GM21367 (cell line): ENCODE results near the gene SERPINH1.
"Not testable (repeated sequence)": the region's sequence is repeated elsewhere in the genome, so short reads cannot be mapped to it uniquely, and the experiment has no call there.

ENCODE experiments used
- ATAC-seq: cut with Tn5 transposase; IDR thresholded peaks from one replicate; pipeline ENCODE4 v1.9.1; 2021; ENCODE audit not compliant: unreplicated experiment

The SERPINH1 gene

DNA sequence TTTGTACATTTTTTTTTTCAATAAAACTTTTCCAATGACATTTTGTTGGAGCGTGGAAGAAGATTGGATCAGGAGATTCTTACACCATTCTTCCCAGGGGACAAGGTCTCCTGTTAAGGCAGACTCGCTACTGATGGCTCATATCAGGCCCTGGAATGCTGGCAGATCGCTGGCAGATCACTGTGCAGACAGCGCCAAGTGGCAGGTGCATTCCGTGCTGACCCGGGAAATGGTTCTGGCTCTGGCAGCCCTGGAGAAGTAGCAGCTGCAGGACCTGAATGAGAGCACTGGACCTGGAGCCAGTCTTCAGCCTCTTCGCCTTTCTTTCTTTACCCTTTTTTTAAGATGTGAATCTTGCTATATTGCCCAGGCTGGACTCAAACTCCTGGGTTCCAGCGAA lies 10.7 kb downstream of the SERPINH1 start:
- ATAC-seq = no peak

DNA sequence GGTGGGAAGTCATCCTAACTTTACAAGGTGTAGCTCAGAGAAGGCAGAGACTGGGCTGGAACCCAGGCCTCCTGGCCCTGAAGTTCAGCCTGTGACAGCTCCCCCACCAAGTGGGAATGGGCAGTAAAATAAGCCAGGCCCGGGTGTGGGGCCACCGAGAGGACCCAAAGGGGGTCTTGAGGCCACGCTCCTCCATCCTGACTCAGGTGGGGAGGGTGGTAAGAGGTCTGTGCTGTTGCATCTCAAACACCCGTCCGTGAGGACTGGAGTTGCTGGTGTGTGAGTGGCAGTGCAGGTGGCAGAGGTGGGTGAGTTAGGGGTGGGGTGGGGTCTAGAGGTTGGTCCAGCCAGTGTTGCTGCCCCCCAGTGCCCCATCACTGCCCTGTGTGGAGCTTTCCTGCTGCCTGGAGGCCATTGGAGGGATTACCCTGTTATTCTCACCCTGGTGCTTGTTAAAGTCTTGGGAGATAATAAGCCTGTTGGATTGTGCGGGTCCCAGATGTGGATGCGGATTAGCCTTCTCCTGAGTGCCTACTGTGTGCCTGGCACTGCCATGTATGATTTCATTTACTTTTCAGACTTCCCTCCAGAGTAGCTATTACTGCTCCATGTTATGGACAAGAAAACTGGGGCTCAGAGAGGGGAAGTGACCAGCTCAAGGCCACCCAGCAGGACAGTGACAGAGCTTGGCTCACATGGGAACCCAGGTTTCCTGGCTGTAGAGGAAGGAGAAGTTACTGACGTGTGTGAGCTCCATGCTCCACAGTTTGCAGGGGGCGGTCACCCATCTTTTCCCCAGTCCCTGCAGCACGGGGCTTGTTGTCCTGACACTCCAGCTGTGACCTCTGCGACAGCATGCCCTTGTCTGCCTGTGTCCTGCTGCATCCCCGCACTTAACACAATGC lies 12.9 kb downstream of the SERPINH1 start:
- no peak for ATAC-seq

DNA sequence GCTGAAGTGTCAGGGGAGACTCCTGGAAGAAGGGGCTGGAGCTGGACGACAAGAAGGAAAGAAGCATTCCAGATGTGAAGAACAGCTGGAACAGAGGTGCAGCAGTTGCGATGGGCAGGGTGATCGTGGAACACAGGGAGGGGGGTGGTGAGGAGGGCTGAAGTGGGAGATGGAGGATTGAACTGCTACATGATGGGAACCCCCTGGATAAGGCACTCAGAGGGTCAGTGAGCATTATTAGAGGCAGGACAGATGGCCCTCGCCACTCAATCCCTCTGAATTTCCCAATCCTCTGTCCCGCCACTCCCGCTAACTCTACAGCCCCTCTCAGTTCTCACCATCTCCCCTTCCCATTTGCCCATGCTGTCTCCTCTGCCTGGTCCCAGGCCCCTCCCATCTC lies 14.0 kb downstream of the SERPINH1 start:
- ATAC-seq = no peak

DNA sequence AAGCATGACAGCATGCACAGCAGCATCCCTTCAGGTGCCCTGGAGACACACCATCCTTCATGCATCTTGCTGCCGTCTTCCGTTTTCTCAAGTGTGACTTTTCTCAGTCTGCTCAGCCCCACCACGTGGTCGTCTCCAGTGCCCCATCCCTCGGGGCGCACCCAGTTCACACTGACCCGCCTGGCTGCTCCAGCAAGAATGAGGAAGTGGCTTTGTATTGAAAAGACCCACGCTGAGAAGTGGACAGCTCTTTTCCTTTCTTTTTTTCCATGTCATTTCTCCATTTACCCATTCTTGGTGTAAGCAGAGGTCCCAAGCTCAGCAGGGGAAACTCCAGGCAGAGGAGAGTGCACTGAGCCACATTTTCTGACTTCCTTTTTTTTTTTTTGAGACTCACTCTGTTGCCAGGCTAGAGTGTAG lies 14.5 kb downstream of the SERPINH1 start:
- ATAC-seq = no peak

DNA sequence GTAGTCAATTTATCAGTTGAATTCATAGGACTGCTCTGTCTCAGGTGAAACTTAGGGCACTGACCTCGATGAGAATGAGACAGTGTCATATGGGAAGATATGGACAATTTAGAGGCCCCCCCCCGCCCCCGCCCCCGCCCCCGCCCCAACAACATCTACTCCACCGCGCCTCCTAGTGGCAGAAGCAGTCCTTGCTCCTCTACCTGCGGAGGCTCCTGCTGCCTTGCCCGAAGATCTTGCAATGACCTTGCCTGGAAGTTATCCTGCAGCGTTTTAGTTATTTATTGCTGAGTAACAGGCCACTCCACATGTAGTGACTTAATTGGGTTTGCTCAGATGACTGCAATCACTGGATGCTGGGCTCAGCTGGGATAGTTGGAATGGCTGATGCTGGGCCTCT lies 15.2 kb downstream of the SERPINH1 start:
- ATAC-seq = no peak

DNA sequence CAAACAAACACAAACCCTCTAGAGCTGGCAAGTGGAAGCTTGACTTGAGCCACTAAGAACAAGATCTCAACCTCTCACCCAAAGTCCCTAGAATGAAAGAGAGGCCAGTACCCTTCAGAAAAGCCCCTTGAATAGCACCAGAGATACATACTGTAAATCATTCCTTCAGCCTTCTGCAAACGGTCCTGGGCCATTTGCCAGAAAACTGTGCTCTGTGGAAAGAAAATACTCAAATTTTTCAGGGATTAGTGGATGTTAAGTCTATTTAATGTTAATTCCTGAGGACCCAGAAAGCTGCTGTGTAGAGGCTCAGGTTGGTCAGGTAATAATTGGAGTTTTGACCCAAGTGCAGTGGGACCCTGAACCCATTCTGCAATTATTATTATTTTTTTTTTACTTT lies 16.9 kb downstream of the SERPINH1 start:
- no peak for ATAC-seq

DNA sequence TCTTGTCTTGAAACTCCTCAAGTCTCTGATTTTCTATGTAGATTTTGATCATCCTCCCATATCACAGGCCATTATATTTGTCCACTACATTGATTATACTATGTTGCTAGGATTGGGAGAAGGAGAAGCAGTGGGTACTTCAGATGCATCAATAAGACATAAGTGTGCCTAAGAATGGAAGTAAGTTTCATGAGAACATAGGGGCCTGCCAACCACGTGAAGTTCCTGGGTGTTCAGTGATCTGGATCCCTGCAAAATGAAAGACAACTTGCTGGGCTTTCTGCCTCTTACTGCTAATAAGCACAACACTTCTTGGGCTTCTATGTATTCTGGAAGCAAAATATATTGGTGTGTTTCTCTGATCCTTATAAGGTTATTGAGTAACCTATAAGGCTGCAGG lies 17.8 kb downstream of the SERPINH1 start:
- ATAC-seq = no peak

DNA sequence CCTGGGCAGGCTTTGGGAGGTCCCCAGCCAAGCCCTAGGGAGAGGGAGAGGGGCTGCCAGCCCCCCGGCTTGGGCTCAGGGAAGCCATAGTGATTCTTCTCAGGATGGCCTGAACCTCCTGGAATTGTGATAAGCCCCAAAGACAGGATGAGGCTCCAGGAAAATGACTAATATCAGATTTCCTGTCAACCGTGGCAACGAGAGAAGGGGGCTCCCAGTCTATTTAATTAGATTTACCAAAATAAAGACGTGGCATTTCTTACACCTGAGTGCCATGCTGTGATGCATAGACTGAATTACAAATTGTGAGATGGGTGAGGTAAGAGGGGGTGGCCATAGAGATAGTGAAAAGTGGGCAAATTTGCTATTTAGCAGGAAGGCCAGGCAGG lies 20.4 kb downstream of the SERPINH1 start:
- ATAC-seq = no peak

DNA sequence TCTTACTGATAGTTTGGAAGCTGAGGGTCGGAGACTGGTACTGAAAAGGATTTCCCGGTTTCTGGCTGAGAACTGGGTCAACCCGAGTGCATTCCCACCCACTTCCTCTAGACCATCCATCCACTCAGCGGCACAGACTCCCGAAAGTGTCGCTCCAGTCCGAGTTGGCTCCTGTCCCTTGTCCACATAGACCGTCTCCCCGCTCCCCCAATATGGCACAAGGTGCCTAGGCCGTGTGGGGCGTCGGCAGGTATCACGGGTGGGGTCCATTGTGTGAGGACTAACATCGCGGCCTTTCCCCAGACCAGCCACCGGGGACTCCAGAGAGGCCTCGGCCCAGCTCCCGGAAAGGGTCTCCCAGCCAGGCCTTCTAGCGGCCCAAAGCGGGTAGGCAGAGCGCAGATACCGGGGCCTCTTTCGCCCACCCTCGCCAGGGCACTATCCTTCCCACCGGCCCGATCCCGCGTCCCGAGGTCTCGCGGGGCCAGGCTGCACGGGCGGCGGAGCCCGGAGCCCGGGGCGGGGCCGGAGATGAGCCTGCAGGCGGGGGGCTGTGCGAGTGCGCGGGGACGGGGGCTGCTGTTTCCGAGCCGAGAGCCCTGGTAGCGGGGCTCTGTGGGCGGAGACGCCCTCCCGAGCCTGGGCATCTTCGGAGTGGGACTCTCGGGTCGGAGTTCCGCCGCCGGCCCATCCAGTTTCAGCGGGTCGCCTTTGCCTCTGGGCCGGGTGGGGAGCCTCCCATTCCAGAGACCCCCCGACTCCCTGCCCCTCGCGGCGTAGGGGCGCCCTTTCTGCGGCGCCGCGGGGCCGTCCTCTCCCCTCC lies 21.1 kb downstream of the SERPINH1 start:
- no peak for ATAC-seq

DNA sequence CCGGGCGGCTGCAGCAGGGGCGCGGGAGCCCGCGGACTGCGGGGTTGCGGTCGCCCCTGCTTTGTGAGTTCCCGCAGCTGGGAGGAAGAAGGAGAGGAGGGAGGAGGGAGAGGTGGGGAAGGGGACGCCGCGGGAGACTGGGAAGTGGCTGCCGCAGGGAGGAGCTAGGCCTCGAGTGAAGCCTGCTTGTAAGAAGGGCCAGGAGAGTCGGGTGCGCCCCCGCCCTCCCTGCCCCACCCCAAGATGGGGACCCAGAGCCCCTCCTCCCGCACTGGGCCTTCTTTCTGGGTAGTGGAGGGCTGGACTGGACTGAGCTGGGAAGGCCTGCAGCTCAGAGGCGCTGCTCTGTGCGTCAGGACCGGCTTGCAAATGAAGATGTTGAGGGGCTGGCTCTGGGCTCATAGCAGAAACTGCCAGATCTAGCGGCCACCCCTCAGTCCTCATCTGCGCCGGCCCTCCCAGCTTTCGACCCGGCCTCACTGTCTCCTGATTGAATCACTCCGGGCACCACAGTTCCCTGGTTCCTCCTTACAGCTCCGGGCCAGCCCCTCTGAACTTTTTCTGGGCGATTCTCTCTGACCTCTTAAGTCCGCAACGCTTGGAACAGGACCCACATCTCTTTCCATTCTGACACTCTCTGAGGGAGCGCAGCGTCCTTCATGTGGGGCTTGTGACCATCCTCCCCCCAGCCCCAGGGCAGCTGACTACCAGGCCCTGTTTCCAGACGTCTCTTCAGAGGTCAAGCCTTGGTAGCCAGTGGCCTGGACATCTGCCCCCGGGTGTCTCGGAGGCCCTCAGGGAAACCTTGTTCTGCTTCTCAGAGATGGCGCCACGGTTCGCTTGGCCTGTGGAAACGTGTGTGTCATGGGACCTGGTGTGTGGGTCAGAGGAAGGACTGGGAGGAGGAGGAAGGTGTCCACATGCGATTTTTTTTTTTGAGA lies 21.9 kb downstream of the SERPINH1 start:
- no peak for ATAC-seq

DNA sequence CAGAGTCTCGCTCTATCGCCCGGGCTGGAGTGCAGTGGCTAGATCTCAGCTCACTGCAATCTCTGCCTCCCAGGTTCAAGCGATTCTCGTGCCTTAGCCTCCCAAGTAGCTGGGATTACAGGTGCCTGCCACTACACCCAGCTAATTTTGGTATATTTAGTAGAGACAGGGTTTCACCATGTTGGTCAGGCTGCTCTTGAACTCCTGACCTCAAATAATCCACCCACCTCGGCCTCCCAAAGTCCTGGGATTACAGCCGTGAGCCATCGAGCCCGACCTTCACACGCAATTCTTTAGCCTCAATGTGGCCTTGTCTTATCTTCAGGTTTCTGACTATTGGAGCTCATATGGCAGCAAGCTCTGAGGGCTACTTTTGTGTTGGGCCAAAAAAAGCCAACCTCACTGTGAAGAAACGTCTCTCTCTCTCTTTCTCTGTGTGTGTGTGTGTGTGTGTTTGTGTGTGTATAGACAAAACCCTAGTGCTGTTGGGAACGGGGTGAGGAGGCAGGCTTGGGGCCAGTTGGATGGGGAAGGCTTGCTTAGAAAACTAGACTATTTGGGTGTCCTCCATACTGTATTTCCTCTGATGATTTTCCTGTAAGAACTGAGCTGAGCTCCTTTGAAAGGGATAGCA lies 22.7 kb downstream of the SERPINH1 start:
- ATAC-seq = not testable (repeated sequence)

DNA sequence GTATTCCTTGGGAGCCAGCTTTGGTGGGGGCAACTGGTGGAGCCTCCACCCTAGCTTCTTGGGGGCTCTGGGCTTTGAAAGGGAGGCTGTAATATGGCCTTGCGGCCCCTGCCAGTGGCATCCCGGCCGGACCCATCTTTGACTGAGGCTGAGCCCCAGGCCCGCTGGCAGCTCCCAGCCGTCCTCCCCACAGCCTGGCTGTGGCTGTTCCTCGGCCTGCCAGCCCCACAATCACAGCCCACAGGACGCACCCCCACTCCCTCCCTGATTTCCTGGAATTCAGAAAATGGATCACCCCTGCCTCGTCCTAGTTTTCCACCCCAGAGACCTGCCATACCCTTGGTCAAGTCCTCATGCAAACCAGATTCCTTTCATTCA lies 23.2 kb downstream of the SERPINH1 start:
- ATAC-seq = no peak

DNA sequence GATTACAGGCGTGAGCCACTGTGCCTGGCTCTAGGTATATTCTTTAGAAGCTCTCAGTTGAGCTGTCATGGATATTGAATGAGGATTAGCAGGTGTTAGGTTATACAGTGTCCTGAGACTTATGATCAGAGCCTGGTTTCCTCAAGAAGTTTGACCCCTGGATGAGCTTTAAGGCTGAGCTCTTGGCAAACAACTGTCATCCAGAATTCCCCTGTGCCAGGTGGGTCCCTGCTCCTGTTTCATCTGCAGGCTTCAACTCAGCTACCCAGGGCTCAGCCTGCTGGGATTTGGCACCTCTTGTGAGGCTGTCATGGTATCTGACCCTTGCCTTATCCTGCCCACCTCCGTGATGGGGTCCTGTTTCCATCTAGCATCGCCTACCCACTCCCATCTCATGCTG lies 24.3 kb downstream of the SERPINH1 start:
- ATAC-seq = no peak

DNA sequence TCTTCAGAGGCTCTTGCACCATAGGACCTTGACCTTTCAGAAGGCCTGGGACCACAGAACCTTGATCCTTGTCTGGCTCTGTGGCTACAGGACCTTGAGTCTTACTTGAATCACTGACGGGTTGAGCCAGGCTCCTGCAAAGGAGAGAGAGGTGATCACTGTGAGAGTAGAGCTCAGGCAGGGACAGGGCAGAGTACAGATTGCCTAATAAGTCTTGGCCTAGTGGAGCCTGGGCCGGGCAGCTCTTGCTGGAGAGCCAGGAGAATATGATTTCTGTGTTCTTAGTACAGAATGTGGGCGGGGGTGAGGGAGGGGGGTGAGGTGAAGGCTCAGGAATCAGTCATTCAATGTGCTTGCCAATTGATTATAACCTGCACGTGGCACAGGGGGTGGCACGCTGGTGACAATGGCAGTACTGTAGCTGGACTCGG lies 26.0 kb downstream of the SERPINH1 start:
- ATAC-seq = no peak

DNA sequence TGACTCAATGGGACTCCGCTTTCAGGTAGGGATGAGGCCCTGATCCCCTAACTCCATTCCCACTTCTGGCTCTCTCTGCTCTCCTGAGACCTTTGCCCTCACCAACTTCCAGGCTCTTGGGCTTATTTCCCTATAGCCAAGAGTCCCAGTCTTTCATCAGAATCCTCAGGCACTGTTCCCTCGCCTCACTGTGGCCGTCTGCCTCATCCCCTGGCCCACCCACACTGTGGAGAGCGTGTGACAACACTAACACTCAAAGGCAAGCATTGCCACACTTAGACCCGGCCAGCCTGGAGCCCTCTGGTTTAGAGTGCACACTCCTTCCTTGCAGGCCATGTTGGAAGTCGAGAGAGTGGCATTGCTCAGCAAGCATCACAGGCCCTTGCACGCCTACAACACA lies 27.0 kb downstream of the SERPINH1 start:
- no peak for ATAC-seq

DNA sequence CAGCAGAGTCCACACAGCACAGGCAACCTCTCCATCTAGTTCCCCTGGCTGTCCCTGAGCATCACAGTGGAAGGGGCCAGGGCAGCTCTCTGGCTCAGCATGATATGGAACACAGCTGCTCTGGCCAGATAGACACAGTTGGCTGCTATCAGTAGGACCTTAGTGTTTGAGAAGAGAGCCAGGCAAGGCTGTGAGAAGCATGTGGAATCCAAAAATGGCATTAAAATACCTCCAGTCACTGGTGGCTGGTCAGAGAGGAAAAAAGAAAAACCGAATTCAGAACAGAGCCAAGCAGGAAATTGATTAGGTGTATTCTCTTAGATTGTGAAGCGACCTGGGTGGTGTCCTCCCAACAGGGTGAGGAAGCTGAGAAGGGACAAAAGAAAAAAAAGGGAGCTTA lies 27.9 kb downstream of the SERPINH1 start:
- ATAC-seq = no peak

DNA sequence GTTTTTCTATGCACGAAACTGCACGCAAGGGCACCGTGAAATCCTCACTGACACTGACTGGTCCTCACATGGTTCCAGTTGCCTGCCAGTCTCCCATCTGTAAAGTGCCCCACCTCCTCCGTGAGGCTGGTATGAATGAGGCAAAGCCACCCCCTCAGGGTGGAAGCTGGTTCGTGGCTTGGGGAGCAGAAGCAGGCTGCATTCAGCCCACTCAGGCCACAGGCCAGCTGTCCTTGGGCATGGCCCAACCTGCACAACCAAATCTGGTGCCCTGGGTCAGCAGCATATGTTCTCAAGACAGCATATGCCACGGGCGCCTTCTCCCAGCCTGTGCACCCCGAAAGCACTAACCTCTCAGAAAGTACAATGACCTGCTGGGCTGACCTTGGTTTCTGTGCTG lies 29.3 kb downstream of the SERPINH1 start:
- ATAC-seq = no peak

DNA sequence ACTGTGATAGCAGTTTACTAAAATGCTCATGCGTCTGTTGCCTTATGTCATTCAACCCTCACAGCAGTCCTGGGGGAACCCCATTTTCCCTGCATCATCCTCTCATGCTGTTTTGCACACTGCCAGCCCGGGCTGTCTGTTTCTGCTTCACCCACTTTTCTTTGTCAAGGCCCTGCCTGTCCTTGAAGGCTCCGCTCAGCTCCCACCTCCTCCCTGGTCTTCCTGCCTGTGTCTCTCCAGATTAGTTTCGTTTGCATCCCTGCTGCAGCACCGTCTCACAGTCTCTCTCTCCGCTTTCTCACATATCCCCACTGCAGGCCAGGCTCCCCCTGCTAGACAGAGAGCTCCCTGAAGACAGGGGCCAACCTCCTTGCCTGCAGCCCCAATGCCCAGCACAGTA lies 29.9 kb downstream of the SERPINH1 start:
- ATAC-seq = no peak

DNA sequence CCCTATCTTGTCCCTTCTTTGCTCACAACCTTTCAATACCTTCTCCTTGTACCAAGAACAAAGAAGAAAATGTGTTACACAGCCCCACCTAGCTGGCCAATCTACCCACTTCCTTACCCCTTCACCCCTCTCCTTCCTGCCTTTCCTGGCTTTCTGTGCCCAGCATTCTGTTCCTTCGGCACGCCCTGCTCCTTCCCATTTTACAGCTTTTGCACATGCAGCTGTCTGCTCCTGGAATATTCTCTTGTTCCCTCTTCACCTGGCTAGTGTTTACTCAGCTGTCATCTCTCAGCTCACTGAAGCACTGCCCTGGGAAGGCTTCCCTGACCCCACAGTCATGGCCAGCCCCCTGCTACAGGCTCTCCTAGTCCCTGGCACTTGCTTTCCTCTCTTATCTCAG lies 30.7 kb downstream of the SERPINH1 start:
- no peak for ATAC-seq

DNA sequence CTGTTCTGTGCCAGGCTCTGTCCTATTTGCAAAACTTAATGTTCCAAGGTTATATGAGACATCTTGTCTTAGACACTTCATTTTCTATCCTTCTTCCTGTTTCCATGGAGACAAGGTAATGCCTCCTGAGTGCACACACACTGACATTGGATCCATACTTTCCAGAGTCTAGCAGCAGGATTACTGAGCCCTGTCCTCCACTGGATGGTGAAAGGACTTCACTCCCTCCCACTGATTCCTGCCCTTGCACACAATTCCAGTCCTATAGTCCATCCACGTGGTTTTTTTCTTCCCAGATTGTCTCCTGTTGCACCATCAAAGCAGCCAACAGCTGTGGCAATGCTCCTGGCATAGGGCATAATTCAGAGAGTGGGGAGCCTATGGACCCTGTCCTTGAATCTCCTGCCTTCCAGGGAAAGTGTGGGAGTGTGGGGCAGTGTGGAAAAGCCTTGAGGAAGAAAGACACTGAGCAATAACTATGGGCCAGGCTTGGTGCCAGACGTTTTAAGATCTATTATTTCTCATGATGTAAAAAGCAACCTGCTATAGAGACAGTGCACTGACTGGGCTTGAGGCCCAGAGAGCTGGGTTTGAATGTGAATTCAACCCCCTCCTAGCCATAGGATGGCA lies 31.3 kb downstream of the SERPINH1 start:
- ATAC-seq = no peak
